ENCODE data around the gene LAMP5.

LAMP5 gene

DNA sequence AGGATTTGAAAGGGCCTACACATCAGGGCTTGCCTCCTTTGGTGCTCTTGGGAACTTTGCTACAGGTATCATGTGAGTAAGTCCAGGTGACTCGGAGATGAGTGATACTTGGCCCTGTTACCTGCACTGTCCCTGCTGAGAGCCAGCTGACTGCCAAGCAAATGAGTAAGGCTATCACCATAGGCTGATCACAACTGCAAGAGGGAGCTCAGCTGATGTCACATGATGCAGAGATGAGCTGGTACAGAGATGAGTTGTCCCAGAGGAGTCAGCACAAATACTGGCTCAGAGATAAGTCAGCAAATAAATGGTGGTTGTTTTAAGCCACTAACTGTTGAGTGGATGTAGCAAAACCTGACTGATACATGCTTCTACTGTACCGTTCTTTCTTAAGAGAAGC, 41.4 kb downstream of the LAMP5 start:
- Histone ChIP-seq H3K4me2 (ENCODE audit: low read length) (no peak overlapping the region), H3K79me2 (ENCODE audit: insufficient read depth, low read length) (no peaks in the 10 kb centered on the region), H3K9me3 (ENCODE audit: low read length) (no peaks in the 10 kb centered on the region), H3F3A (ENCODE audit: insufficient read depth, low read length) (no peaks in the 10 kb centered on the region), H3K27me3 (ENCODE audit: insufficient read depth, low read length) (no peaks in the 10 kb centered on the region), H3K27ac (ENCODE audit: low read depth, low read length, poor library complexity, severe bottlenecking) (no peak overlapping the region), H2AFZ (ENCODE audit: low read length) (no peak overlapping the region), H3K4me1 (ENCODE audit: insufficient read depth, low read length, severe bottlenecking) (no peaks in the 10 kb centered on the region), H3K9me2 (ENCODE audit: low read depth, low read length) (no peaks in the 10 kb centered on the region), H3K9ac (ENCODE audit: low read length) (no peak overlapping the region), H3K36me3 (ENCODE audit: insufficient read depth, low read length) (no peaks in the 10 kb centered on the region), H3K4me3 (ENCODE audit: low read depth, low read length, poor library complexity, severe bottlenecking) (no peak overlapping the region), H4K20me1 (ENCODE audit: insufficient read depth, low read length) (no peaks in the 10 kb centered on the region)
- TF ChIP-seq EZH2 (IDR thresholded peaks at IDR 0.05; ENCODE audit: borderline replicate concordance, low read length), result no peak
- TF ChIP-seq, protein P1, sequence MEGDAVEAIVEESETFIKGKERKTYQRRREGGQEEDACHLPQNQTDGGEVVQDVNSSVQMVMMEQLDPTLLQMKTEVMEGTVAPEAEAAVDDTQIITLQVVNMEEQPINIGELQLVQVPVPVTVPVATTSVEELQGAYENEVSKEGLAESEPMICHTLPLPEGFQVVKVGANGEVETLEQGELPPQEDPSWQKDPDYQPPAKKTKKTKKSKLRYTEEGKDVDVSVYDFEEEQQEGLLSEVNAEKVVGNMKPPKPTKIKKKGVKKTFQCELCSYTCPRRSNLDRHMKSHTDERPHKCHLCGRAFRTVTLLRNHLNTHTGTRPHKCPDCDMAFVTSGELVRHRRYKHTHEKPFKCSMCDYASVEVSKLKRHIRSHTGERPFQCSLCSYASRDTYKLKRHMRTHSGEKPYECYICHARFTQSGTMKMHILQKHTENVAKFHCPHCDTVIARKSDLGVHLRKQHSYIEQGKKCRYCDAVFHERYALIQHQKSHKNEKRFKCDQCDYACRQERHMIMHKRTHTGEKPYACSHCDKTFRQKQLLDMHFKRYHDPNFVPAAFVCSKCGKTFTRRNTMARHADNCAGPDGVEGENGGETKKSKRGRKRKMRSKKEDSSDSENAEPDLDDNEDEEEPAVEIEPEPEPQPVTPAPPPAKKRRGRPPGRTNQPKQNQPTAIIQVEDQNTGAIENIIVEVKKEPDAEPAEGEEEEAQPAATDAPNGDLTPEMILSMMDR (IDR thresholded peaks at IDR 0.05; ENCODE audit: low read length), result no peak

DNA sequence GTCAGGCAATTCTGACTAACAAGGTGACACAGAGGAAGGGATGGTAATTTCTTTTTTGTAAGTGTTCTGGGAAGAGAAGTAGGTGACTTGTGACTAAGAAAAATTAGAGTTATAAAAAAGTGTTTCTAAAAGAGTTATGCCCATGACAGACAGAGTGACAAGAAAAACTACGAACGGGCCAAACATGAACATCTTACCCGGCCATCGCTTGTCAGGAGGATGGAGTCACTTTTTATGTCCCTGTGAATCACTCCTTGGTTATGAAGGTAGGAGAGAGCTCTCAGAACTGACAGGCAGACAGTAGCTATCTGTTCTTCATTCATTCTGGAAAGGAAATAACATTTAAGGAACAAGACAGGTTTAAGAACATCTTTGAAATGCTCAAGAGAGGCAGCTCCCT, 43.0 kb downstream of the LAMP5 start:
- Histone ChIP-seq H3F3A (ENCODE audit: insufficient read depth, low read length) (no peaks in the 10 kb centered on the region), H3K9me2 (ENCODE audit: low read depth, low read length) (no peaks in the 10 kb centered on the region), H3K79me2 (ENCODE audit: insufficient read depth, low read length) (no peaks in the 10 kb centered on the region), H3K36me3 (ENCODE audit: insufficient read depth, low read length) (no peaks in the 10 kb centered on the region), H3K27me3 (ENCODE audit: insufficient read depth, low read length) (no peaks in the 10 kb centered on the region), H3K9me3 (ENCODE audit: low read length) (no peaks in the 10 kb centered on the region), H3K4me3 (ENCODE audit: low read depth, low read length, poor library complexity, severe bottlenecking) (no peak overlapping the region), H3K27ac (ENCODE audit: low read depth, low read length, poor library complexity, severe bottlenecking) (no peak overlapping the region), H2AFZ (ENCODE audit: low read length) (no peak overlapping the region), H3K4me2 (ENCODE audit: low read length) (no peak overlapping the region), H3K9ac (ENCODE audit: low read length) (no peak overlapping the region), H3K4me1 (ENCODE audit: insufficient read depth, low read length, severe bottlenecking) (no peaks in the 10 kb centered on the region), H4K20me1 (ENCODE audit: insufficient read depth, low read length) (no peaks in the 10 kb centered on the region)
- TF ChIP-seq, protein P1 (IDR thresholded peaks at IDR 0.05; ENCODE audit: low read length), result no peak
- TF ChIP-seq EZH2 (IDR thresholded peaks at IDR 0.05; ENCODE audit: borderline replicate concordance, low read length), result no peak

DNA sequence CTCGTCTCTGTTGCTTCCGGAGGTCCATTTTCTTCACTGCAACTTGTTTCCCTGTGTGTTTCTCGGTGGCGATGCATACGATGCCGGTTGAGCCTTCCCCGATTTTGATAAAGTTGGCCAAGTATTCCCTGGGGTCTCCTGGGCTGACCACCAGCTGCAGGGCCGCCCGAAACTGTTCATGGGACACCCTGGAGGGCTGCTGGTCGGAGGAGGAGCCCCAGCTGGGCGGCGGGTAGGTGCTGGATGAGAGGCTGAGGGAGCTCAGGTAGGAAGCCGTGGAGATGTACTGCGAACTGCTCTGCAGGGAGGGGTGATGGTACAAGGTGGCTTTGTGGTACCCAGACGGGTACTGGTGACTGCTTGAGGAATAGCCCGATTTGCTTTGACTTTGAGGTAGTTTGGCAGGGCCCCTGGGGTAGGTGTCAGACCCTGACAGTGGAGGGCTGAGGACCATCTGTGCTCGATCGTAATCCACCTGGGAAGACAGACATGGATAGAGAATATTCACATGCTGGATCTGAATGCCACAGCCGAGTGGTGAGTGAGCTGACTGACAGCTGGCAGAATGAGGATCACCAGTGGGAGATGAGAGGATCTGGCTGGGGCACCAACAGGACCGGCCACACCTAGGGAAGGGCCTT, 51.6 kb downstream of the LAMP5 start:
- H2AFZ ChIP-seq (ENCODE audit: low read length), result no peak overlapping the region
- H3K36me3 ChIP-seq (ENCODE audit: insufficient read depth, low read length), result no peaks in the 10 kb centered on the region
- H3F3A ChIP-seq (ENCODE audit: insufficient read depth, low read length), result no peaks in the 10 kb centered on the region
- no peak overlapping the region for H3K9ac ChIP-seq (ENCODE audit: low read length)
- H3K9me2 ChIP-seq (ENCODE audit: low read depth, low read length), result no peaks in the 10 kb centered on the region
- no peaks in the 10 kb centered on the region for H3K4me1 ChIP-seq (ENCODE audit: insufficient read depth, low read length, severe bottlenecking)
- H3K79me2 ChIP-seq (ENCODE audit: insufficient read depth, low read length), result no peaks in the 10 kb centered on the region
- no peaks in the 10 kb centered on the region for H3K9me3 ChIP-seq (ENCODE audit: low read length)
- no peaks in the 10 kb centered on the region for H4K20me1 ChIP-seq (ENCODE audit: insufficient read depth, low read length)
- no peak overlapping the region for H3K4me3 ChIP-seq (ENCODE audit: low read depth, low read length, poor library complexity, severe bottlenecking)
- no peaks in the 10 kb centered on the region for H3K27me3 ChIP-seq (ENCODE audit: insufficient read depth, low read length)
- no peak overlapping the region for H3K4me2 ChIP-seq (ENCODE audit: low read length)
- no peak overlapping the region for H3K27ac ChIP-seq (ENCODE audit: low read depth, low read length, poor library complexity, severe bottlenecking)
- TF ChIP-seq EZH2 (IDR thresholded peaks at IDR 0.05; ENCODE audit: borderline replicate concordance, low read length), result no peak
- TF ChIP-seq, protein P1 (IDR thresholded peaks at IDR 0.05; ENCODE audit: low read length), result no peak

Data from OCI-LY1 (cell line).